GM19025 (cell line): ENCODE measurements around the gene AADACL2.

ENCODE experiments used
- ATAC-seq: cut with Tn5 transposase; IDR thresholded peaks from one replicate; pipeline ENCODE4 v1.9.1; 2021; ENCODE audit warnings: mild to moderate bottlenecking, low read depth, moderate library complexity; ENCODE audit not compliant: unreplicated experiment

AADACL2 gene

GRCh38 chr3:151733613-151734012 lies at the start of gene AADACL2:
Gene AADACL2, plus strand, starts transcription at chr3:151733927. Its CDS starts 109 bp downstream, at chr3:151734036.
- no peak for ATAC-seq

GRCh38 chr3:151684094-151684493 lies 49.6 kb upstream of the AADACL2 start:
- ATAC-seq = no peak

- no peak for ATAC-seq
Measured at GRCh38 chr3:151686257-151686656, 47.5 kb upstream of the AADACL2 start.

GRCh38 chr3:151687076-151687475 lies 46.7 kb upstream of the AADACL2 start:
- no peak for ATAC-seq

GRCh38 chr3:151688571-151688970 lies 45.2 kb upstream of the AADACL2 start:
- no peak for ATAC-seq

- ATAC-seq = no peak
Measured at GRCh38 chr3:151690645-151691044, 43.1 kb upstream of the AADACL2 start.

- no peak for ATAC-seq
Measured at GRCh38 chr3:151697496-151697895, 36.2 kb upstream of the AADACL2 start.

- ATAC-seq = no peak
Measured at GRCh38 chr3:151707216-151707615, 26.5 kb upstream of the AADACL2 start.

- no peak for ATAC-seq
Measured at GRCh38 chr3:151708868-151709267, 24.9 kb upstream of the AADACL2 start.

GRCh38 chr3:151709847-151710246 lies 23.9 kb upstream of the AADACL2 start:
- no peak for ATAC-seq

GRCh38 chr3:151721294-151721693 lies 12.4 kb upstream of the AADACL2 start:
- no peak for ATAC-seq

GRCh38 chr3:151722856-151723255 lies 10.9 kb upstream of the AADACL2 start:
- ATAC-seq = no peak

GRCh38 chr3:151724576-151725562 lies 8.9 kb upstream of the AADACL2 start:
- ATAC-seq = no peak

GRCh38 chr3:151726016-151726415 lies 7.7 kb upstream of the AADACL2 start:
- no peak for ATAC-seq

- ATAC-seq = no peak
Measured at GRCh38 chr3:151732861-151733260, 866 bp upstream of the AADACL2 start.

GRCh38 chr3:151740581-151740980 lies 6.9 kb downstream of the AADACL2 start:
- no peak for ATAC-seq

- ATAC-seq = no peak
Measured at GRCh38 chr3:151743855-151744254, 10.1 kb downstream of the AADACL2 start.

GRCh38 chr3:151750181-151750580 lies 16.5 kb downstream of the AADACL2 start:
- ATAC-seq = no peak

GRCh38 chr3:151750678-151751077 lies 17.0 kb downstream of the AADACL2 start:
- ATAC-seq = no peak

GRCh38 chr3:151751161-151751560 lies 17.4 kb downstream of the AADACL2 start:
- no peak for ATAC-seq

- ATAC-seq = no peak
Measured at GRCh38 chr3:151753846-151754245, 20.1 kb downstream of the AADACL2 start.

- ATAC-seq = no peak
Measured at GRCh38 chr3:151761581-151761980, 27.9 kb downstream of the AADACL2 start.
